ENCODE results near the gene PROK1.

DNA sequence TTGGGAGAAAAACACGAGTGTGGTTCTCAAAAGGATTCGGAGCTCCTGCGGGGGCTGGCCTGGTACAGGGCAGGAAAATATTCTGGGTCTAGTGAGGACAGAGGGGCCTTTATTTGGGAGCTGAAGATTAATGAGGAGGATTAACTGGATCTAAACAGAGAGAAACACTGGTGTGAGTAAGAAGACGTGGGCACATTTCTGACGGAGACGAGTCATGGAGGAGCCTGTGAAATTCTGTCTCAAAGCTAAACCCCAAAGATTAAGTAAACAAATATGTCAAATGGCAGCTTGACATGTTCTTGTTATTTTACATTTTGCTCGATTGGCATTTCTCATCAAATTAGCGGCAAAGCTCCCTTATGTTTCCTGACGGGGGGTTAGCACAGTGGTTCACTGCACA lies 12.8 kb downstream of the PROK1 start:
- TF ChIP-seq POLR2A (IDR thresholded peaks at IDR 0.05) (no peak), POLR2AphosphoS5 (IDR thresholded peaks at IDR 0.05) (no peak), EP300 (IDR thresholded peaks at IDR 0.05) (no peak)
- TF ChIP-seq, protein P1, sequence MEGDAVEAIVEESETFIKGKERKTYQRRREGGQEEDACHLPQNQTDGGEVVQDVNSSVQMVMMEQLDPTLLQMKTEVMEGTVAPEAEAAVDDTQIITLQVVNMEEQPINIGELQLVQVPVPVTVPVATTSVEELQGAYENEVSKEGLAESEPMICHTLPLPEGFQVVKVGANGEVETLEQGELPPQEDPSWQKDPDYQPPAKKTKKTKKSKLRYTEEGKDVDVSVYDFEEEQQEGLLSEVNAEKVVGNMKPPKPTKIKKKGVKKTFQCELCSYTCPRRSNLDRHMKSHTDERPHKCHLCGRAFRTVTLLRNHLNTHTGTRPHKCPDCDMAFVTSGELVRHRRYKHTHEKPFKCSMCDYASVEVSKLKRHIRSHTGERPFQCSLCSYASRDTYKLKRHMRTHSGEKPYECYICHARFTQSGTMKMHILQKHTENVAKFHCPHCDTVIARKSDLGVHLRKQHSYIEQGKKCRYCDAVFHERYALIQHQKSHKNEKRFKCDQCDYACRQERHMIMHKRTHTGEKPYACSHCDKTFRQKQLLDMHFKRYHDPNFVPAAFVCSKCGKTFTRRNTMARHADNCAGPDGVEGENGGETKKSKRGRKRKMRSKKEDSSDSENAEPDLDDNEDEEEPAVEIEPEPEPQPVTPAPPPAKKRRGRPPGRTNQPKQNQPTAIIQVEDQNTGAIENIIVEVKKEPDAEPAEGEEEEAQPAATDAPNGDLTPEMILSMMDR (IDR thresholded peaks at IDR 0.05) = no peak
